LoVo (cell line): ENCODE results near the gene SMIM17.
A peak's percentile ranks its signal among the peaks of the same experiment; 100 is the strongest.

Source experiments
- DNase-seq: peaks from one replicate; pipeline ENCODE4 v3.0.0-alpha.2; 2016; ENCODE audit warnings: low spot score

The SMIM17 gene

GRCh38 chr19:56642711-56643459, at the start of gene SMIM17:
SMIM17 (plus strand) TSS chr19:56643159; CDS start chr19:56645668, 2,509 bp downstream.
- no peak for DNase-seq

- no peak for DNase-seq
Measured at GRCh38 chr19:56594446-56594782, 48.5 kb upstream of the SMIM17 start.

GRCh38 chr19:56594783-56595547, 48.0 kb upstream of the SMIM17 start, which contains the start of gene ZNF71:
ZNF71 (plus strand) TSS chr19:56595302; CDS start chr19:56601559, 6,257 bp downstream.
- no peak for DNase-seq

GRCh38 chr19:56595548-56595899, 47.4 kb upstream of the SMIM17 start:
- DNase-seq, result no peak

- no peak for DNase-seq
Measured at GRCh38 chr19:56596676-56597075, 46.3 kb upstream of the SMIM17 start.

- DNase-seq, result no peak
Measured at GRCh38 chr19:56597696-56598095, 45.3 kb upstream of the SMIM17 start.

GRCh38 chr19:56601375-56601774, 41.6 kb upstream of the SMIM17 start:
- DNase-seq, result no peak

- no peak for DNase-seq
Measured at GRCh38 chr19:56603829-56604228, 39.1 kb upstream of the SMIM17 start.

GRCh38 chr19:56608274-56608964, 34.5 kb upstream of the SMIM17 start:
- DNase-seq, result no peak

- no peak for DNase-seq
Measured at GRCh38 chr19:56611288-56611687, 31.7 kb upstream of the SMIM17 start.

GRCh38 chr19:56612737-56613136, 30.2 kb upstream of the SMIM17 start:
- DNase-seq, result no peak

- DNase-seq, result no peak
Measured at GRCh38 chr19:56613639-56614038, 29.3 kb upstream of the SMIM17 start.

- DNase-seq, result no peak
Measured at GRCh38 chr19:56617531-56617930, 25.4 kb upstream of the SMIM17 start.

- no peak for DNase-seq
Measured at GRCh38 chr19:56619121-56619520, 23.8 kb upstream of the SMIM17 start.

- no peak for DNase-seq
Measured at GRCh38 chr19:56622374-56622773, 20.6 kb upstream of the SMIM17 start.

GRCh38 chr19:56623006-56623405, 20.0 kb upstream of the SMIM17 start:
- DNase-seq, result no peak

GRCh38 chr19:56625708-56626107, 17.3 kb upstream of the SMIM17 start:
- no peak for DNase-seq

GRCh38 chr19:56633021-56633420, 9.9 kb upstream of the SMIM17 start:
- no peak for DNase-seq

GRCh38 chr19:56637976-56638555, 4.9 kb upstream of the SMIM17 start:
- peak; percentile 5 for DNase-seq

GRCh38 chr19:56639217-56639616, 3.7 kb upstream of the SMIM17 start:
- no peak for DNase-seq

- no peak for DNase-seq
Measured at GRCh38 chr19:56643460-56643955, 549 bp downstream of the SMIM17 start.

- no peak for DNase-seq
Measured at GRCh38 chr19:56654151-56654550, 11.2 kb downstream of the SMIM17 start.
